GM21515 (cell line): ENCODE data around the gene ZDHHC3.
"Not testable (repeated sequence)": the region's sequence is repeated elsewhere in the genome, so short reads cannot be mapped to it uniquely, and the experiment has no call there.

Experiments used
- ATAC-seq: cut with Tn5 transposase; IDR thresholded peaks from one replicate; pipeline ENCODE4 v1.9.1; 2021; ENCODE audit not compliant: unreplicated experiment

Gene ZDHHC3

DNA sequence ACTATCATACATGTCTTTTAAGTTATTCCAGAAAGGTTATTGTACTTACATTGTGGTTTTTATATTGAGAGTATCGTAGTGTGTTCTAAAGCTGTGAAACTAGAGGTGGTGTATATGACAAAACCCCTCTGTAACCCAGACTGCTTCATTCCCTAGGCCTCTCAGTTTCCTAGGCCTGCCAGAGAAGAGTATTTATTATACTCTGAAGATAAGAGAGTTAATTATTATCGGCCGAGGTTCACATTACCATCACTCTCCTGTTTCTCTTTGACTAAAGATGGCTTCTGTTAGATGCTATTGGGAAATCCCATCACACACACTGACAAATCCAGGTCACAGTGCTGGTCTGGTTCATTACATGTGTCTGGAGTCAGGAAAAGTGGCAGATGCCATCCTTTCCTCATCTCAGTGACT is 20.6 kb upstream of the ZDHHC3 start:
- ATAC-seq = no peak

DNA sequence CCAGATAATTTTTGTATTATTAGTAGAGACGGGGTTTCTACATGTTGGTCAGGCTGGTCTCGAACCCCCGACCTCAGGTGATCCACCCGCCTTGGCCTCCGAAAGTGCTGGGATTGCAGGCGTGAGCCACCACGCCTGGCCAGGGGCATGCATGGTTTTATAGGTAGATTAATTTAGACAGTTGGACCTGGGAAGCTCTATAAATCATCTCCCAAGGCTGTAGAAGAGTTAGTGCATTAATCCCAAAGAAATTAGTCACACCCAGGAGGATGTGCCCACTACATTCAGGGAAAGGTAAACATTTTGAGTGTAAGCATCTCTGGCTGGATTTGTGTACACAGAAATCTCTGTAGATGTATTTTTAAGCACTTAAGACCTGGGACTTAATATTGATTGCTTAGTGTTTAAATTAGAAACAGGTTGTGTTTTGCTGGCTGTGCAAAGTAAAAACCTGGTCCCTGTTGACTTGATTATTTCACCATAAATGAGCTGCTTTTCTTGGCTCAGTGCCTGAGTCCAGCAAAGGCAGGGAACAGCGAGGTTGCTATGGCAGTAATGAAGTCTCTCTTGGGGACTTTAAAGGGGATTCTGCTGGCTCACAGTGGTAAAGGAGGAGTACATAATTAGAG is 19.3 kb upstream of the ZDHHC3 start:
- no peak for ATAC-seq

DNA sequence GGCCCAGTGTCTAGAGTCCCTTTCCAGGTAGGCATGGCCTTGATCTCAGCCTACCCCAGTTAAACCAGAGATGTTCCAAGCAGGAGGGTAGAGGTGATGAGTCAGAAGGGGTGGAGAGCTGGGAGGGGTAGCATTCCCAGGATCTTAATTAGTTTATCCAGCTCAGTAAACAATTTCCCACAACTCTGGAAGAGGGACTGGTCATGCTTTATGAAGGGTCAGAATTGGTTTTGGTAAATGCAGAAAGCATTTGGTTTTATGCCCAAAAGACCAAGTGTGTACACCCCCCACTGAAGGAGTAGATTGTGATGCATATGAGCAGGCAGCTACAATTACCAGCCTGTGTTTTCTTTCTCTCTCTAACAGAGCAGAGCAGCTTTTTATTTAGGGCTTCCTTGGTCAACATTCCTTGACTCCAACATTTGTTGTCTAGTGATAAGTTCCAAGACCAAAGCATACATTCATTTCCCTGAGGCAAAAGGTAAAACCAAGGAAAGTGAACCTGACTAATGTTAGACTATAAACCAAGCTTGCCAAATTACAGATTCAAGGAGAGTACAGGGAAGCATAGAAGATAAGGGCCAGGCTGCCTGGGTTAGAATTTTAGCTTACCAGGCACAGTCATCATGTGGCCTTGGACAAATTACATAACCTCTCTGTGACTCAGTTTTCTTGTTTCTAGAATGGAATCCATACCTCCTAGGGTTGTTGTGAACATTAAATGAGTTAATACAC is 17.7 kb upstream of the ZDHHC3 start:
- ATAC-seq = no peak

DNA sequence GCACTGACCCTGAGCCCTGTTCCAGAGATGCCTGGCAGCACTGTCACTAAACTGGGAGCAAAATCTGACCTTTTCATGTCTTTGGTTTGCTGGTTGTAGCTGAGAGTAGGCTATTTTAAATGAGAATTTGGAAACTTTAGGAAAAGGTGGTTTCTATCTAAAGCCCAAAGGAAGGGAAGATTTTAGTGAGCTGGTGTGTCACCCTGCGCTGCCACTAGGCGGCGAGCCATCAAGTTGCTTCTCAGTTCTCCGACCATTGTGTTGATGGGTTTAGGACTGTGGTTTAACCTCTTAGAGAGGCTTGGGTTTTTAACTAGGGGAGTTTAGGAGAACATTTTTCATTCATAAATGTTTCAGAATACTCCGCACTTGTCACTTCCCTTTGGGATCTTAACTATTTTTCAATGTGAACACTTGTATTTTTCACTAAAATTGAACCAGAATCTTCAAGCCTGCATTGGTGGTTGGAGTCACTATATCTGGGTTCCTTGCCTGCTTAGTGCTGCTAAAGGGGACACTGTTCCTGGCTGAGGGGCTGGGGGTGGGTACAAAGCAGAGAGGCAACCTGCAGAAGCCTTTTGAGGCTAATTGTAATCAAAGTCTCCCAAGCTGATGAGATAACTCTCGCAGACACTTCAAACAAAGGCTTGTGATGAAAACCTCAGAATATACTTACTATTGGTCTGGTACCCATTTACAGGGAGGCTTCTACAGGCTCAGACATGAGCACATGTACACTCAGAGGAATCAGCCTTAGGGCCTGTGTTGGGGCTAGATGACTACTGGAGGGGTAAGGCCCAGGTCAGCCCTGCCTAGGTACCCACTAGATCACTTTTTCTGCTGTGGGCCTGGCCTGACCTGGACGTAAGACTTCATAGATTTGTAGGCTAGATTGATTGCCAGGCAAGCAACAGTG is 16.8 kb upstream of the ZDHHC3 start:
- no peak for ATAC-seq

DNA sequence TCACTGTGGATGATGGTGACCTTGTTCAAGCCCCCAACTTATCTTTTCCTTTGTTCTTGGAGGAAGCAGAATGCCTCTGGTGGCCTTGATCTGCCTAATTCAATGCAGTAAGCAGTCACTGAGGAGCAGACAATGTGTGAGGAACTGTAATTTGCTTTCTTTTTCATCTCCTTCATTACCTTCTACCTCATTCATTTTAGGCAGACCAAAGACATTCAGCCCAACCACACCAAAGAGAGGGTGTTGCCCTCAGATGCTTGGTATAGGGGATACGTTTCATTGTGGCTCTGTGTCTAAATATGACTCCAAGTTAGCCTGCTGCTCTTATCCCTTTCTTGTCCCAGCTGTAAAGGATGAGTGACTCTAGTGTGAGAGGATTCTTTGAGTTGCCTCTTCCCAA is 15.4 kb upstream of the ZDHHC3 start:
- no peak for ATAC-seq

DNA sequence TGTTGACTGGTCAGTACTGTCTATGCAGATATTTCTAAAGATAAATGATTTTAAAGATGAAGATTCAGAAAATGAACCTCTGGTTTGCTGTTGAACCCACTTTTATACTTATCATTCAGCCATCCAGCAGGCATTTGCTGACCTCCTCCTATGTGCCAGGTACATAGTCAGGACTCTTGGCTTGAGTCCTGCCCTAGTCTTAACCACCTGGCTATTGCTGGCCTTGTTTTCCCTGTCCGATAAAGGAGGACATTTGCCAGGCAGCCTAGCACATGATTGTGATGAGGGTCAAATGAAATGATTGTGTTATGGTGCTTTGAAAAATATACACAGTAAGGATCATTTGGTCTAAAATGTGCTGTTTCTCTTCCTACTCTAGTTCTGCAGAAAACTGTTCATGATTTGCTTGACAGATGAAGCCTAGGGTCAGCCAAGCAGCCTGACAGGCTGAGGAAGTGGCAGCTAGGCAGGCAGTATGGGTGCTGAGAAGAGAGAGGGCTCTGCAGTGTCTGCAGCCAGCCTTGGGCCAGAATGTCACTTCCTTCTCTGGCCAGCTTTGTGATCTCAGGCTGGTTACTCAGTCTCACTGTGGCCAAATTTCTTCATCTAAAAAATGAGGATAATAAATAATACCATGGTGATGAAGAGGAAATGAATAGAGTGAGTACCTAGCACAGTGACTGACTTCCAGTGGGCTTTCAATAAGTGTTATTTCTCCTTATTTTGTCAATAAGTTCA is 13.8 kb upstream of the ZDHHC3 start:
- no peak for ATAC-seq

DNA sequence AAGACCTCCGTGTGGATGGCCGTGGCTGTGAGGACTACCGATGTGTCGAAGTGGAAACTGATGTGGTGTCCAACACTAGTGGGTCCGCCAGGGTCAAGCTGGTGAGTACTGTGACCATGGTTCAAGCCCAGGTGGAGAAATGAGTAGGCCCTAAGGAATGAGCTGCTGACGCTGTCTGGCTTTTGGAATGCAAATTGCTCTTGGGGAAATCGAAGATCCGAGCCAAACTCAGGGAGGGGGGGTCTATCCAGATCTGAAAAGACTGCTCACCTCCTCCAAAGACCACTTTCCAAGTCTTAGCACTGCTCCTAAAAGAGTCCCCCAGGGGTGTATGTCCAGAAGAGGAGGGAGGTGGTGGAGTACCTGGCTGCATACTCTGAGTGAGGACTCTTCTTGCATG is 13.2 kb upstream of the ZDHHC3 start:
- ATAC-seq = no peak

DNA sequence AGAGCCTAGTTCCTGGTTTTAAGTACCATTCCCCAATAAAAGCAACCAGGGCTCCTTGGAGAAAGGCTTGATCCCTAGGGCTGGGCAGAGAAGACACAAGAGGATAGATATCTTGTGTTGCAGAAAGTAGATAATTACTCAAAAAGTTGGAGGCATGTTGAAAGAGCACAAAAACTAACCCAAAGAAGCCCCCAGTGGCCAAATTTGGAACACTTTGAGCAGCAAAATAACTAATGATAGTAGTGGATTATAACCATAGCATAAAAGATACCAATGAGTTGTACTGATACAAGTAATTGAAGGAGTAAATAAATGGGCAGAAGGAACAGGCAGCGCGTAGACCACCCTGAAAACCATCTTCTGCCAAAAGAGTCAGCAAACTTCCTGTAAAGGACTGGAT is 12.1 kb upstream of the ZDHHC3 start:
- no peak for ATAC-seq

DNA sequence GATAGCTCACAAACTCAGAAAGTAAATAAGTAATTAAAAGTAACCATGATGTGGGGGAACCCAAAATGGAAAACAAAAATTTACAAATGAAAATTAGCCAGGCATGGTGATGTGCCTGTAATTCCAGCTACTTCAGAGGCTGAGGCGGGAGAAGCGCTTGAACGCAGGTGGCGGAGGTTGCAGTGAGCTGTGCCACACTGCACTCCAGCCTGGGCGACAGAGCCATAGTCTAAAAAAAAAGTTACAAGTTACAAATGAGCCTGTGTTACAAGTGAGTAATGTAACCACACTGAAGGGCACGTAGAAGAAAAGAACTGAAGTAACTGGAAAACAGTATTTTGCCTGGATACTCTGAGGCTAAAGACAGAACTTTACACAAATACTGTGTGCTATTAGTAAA is 11.4 kb upstream of the ZDHHC3 start:
- ATAC-seq = no peak

DNA sequence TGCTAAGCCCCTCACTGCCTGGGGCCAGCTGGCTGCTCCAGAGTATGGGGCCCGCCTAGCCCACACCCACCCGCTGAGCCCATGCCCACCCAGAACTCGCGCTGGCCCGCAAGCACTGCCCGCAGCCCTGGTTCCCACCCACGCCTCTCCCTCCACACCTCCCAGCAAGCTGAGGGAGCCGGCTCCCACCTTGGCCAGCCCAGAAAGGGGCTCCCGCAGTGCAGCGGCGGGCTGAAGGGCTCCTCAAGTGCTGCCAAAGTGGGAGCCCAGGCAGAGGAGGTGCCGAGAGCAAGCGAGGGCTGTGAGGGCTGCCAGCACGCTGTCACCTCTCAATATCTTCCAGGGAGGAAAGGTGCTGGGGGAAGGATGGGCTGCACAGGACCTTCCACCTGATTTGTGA is 10.4 kb upstream of the ZDHHC3 start:
- ATAC-seq = not testable (repeated sequence)

DNA sequence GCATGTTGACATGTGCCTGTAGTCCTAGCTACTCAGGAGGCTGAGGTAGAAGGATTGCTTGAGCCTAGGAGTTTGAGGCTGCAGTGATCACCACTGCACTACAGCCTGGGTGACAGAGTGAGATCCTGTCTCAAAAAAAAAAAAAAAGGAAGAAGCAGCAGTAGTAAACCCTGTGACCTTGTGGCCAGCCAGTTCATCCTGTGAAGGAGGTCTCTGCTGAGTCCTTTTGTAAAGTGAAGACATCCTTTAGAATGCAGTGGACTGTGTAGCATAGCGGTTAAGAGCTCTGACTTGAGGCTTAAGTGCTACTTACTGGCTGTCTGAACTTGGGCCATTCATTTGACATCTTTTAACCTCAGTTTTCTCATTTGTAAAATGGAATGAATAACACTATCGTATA is 8.4 kb upstream of the ZDHHC3 start:
- ATAC-seq = no peak

DNA sequence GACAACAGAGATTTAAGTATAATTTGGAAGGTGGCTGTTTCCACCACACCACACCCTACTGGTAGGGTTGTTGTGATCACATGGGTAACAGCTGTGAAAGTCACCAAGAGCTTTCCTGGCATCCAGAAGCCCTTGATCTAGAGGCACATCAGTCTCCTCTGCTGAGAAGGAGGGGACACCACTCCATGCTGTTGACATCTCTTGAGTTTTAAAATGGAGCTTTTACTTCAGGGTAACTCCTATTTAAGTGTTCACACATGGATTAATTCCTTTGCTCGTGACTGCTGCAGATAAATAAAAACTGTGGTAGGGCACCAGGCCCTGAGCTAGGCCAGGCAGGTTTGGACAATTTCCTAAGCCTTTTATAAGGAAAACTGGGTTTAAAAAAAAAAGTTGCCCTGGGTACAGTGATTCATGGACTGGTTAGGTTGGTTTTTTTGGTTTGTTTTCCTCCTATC is 7.5 kb upstream of the ZDHHC3 start:
- ATAC-seq = no peak

DNA sequence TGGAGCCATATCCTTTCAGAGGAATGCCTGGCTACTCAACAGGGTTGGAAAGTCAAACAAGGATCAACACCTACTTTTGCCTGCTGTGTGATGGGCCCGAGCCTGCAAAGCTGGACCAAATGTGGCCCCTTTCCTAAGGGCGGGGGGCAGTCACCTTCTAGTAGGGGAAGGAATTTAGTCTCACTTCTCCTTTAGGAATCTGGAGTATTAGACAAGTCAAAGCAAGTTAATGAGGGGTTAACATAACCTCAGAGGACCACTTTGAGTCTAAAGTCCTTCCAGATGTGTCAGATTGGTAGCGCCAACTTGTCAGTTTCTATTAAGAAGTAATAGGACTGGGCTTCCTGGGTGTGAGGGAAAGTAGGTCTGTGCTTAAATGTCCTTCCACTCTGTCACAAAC is 6.8 kb upstream of the ZDHHC3 start:
- no peak for ATAC-seq

DNA sequence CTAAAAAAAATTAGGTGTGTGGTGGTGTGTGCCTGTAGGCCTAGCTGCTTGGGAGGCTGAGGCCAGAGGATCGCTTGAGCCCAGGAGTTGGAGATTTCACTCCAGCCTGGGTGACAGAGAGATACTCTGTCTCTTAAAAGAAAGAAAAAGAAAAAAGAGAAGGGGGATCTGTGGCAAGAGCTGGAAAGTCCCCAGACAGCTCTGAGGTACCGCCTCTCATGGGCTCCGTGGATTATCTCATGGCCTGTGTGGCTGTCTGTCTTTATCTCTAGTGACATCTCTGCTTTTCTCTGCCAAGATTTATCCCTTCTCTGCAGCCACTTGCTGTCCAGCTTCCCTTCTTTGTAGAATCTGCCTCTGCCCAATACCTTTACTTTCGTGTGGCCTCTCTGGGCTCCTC is 5.8 kb upstream of the ZDHHC3 start:
- ATAC-seq = no peak

DNA sequence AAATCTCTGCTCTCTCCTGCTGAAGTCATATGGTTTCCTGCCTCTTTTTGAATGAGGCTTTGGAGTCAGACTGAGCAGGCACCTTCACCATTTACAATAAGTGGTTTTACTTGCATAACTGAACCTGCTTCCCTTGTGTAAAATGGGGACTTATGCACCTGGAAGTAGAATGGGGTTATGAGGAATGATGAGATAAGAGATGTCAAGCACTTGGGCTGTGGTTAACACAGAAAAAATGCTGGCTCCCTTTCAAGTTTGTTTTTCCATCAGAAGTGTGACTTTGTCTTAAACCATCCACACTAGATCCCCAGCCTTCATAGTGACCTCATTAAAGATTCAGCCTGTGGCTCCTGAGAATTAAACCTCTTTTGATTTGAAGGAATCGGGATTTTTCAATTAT is 5.2 kb upstream of the ZDHHC3 start:
- ATAC-seq = no peak

DNA sequence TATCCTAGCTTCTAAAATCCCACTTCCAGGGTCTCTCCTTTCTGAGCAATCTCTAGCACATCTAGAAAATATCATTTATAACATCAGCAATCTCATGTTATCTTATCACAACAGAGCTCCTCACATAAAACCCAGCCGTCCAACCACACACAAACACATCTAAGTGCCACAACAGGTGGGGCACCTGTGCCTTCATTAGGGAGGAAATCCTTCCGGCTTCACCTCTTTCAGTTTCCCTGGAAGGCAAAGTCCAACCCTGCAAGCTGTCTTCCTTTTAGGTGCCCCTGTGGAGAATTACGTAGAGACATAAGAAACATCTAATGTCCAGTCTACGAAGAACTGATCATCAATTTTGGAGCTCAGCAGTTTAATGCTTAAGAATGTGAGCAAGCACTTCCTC is 1.6 kb downstream of the ZDHHC3 start:
- ATAC-seq = no peak

DNA sequence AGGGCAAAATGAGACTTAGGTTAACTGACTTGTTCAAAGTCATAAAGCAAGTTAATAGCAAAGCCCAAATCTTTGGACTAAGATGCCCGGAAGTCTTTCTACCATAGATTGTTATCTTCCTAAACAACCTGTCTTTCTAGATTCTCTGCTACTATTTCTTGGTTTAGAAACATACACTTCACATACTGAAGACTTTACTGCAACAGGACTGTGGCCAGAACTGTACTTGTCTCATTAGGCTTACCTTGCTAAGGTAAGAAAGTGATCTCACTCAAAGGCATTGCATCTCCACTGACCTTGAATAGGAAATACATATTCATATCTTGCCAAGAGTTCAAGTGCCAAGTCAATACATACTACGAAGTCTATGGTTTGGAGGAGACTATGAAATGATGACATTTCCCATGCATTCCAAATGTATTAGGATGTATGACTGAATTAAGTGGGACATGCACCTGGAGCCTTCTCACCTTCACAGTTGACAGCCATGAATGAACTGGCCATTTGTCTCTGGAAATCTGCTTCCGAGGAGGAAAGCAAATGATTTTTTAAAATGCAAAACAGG is 5.0 kb downstream of the ZDHHC3 start:
- no peak for ATAC-seq

DNA sequence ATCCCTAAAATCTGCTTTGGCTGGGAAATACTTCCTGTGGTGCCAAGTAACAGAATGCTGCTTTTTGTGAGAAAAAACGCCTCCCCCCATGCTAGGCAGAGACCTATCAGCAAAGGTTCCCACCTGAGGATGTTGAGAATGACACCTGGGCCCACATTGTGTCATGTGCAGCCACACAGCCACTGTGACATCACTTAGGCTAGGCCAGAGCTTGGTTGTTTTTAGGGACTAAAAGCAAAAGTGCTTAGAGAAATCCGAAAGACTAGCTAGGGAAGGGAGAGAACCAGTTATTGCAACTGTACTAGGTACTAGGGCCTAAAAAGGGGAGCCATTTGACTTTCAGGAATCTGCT is 6.2 kb downstream of the ZDHHC3 start:
- ATAC-seq = no peak

DNA sequence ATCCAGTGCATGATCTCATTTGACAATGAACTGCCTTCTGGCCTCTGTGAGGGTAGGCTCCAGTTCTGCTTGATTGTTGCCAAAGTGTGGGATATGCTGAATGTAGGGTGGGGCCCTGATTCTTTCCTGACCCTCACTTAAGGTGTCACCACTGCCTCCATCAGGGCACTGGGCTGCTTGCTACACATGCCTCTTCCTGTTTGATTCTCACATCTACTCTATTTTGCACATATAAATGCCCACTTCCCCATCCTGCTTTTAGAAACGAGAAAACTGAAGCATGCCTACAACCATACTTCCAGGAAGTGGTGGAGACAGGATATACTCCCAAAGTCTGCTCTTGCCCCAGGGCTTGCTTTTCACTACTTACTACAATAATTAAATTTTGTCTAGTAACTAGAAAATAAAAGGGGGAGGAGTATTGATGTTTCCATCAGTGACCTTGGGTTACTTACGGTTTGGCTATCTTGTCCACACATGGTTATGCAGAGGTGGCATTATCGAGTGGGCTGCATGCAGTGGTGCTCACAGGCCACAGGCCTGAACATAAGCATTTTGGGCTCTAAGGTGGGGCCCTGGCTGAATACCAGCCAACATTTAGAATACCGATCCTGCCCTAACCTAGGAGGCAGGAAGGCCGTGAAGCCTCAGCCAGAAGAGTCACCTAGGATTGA is 6.7 kb downstream of the ZDHHC3 start:
- ATAC-seq = no peak

DNA sequence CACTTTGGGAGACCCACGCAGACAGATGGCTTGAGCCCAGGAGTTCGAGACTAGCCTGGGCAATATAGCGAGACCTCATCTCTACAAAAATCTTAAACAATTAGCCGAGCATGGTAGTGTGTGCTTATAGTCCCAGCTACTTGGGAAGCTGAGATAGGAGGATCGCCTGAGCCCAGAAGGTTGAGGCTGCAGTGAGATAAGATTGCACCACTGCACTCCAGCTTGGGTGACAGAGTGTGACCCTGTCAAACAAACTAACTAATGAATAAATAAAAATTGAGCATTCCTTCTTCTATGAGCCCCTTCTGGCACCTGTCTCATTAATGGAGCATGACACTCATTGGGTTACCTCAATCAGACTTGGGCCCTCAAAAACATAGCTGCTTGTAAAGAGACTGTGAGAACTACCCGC is 7.5 kb downstream of the ZDHHC3 start:
- no peak for ATAC-seq
